H1 (cell line): ENCODE results near the gene PKD1L1.

ENCODE experiments used
- EP300 ChIP-seq, 2 experiments: IDR thresholded peaks; 1 replicate in 1 of 2; 2 replicates in 1 of 2; pipeline ENCODE4 v1.6.1; 2011 to 2012; ENCODE audit warnings: low read depth in 2 of 2, low read length in 2 of 2, mild to moderate bottlenecking in 2 of 2, borderline replicate concordance in 1 of 2, inconsistent platforms in 1 of 2, moderate library complexity in 1 of 2
- EZH2 ChIP-seq: fragments of 200-600 bp; sonication (generic); IDR thresholded peaks from 2 replicates; pipeline ENCODE4 v1.7.1; 2012; ENCODE audit warnings: low read depth, mild to moderate bottlenecking, moderate library complexity, low read length, inconsistent platforms; ENCODE audit not compliant: severe bottlenecking
- GTF2F1 ChIP-seq: IDR thresholded peaks from 2 replicates; pipeline ENCODE4 v1.6.1; 2012; ENCODE audit warnings: low read depth, low read length, improper control_type of control experiment, borderline replicate concordance
- JUND ChIP-seq: IDR thresholded peaks from 2 replicates; pipeline ENCODE4 v1.6.1; 2011; ENCODE audit warnings: mild to moderate bottlenecking, improper control_type of control experiment, low read length
- MAX ChIP-seq: IDR thresholded peaks from 2 replicates; pipeline ENCODE4 v1.6.1; 2012; ENCODE audit warnings: inconsistent platforms
- TCF12 ChIP-seq: IDR thresholded peaks from 2 replicates; pipeline ENCODE4 v1.6.1; 2011; ENCODE audit warnings: low read depth, mild to moderate bottlenecking, low read length
- YY1 ChIP-seq: IDR thresholded peaks from 2 replicates; pipeline ENCODE4 v1.6.1; 2011; ENCODE audit warnings: low read depth, mild to moderate bottlenecking, low read length
- ZNF274 ChIP-seq: IDR thresholded peaks from 2 replicates; pipeline ENCODE4 v1.7.0; 2012; ENCODE audit warnings: low read length, borderline replicate concordance; ENCODE audit errors: extremely low read depth
- TF ChIP-seq, protein P1 (sequence below), 3 experiments: IDR thresholded peaks; 1 replicate in 2 of 3; 2 replicates in 1 of 3; pipeline versions ENCODE4 v1.5.1 to v1.6.1; 2011; ENCODE audit warnings: low read length in 3 of 3, mild to moderate bottlenecking in 3 of 3, inconsistent platforms in 2 of 3, low read depth in 1 of 3, moderate library complexity in 1 of 3; ENCODE audit not compliant: insufficient read depth in 1 of 3; ENCODE audit errors: control extremely low read depth in 1 of 3

GRCh38 chr7:47940088-47941013 is 7.9 kb downstream of the PKD1L1 start:
- TF ChIP-seq, protein P1, sequence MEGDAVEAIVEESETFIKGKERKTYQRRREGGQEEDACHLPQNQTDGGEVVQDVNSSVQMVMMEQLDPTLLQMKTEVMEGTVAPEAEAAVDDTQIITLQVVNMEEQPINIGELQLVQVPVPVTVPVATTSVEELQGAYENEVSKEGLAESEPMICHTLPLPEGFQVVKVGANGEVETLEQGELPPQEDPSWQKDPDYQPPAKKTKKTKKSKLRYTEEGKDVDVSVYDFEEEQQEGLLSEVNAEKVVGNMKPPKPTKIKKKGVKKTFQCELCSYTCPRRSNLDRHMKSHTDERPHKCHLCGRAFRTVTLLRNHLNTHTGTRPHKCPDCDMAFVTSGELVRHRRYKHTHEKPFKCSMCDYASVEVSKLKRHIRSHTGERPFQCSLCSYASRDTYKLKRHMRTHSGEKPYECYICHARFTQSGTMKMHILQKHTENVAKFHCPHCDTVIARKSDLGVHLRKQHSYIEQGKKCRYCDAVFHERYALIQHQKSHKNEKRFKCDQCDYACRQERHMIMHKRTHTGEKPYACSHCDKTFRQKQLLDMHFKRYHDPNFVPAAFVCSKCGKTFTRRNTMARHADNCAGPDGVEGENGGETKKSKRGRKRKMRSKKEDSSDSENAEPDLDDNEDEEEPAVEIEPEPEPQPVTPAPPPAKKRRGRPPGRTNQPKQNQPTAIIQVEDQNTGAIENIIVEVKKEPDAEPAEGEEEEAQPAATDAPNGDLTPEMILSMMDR (IDR thresholded peaks at IDR 0.05; ENCODE audit: control extremely low read depth in 1 of 3, insufficient read depth in 1 of 3, low read depth in 1 of 3, low read length in 3 of 3): no peak
- TF ChIP-seq GTF2F1 (no peak), EP300 (IDR thresholded peaks at IDR 0.05; ENCODE audit: borderline replicate concordance in 1 of 2, low read depth in 2 of 2, low read length in 2 of 2) (no peak), TCF12 (no peak), JUND (no peak), EZH2 (no peak), YY1 (no peak), MAX (no peak), ZNF274 (no peak)
